ENCODE results near the gene YIPF4.
"Not testable (repeated sequence)": the region's sequence is repeated elsewhere in the genome, so short reads cannot be mapped to it uniquely, and the experiment has no call there.

The YIPF4 gene

DNA sequence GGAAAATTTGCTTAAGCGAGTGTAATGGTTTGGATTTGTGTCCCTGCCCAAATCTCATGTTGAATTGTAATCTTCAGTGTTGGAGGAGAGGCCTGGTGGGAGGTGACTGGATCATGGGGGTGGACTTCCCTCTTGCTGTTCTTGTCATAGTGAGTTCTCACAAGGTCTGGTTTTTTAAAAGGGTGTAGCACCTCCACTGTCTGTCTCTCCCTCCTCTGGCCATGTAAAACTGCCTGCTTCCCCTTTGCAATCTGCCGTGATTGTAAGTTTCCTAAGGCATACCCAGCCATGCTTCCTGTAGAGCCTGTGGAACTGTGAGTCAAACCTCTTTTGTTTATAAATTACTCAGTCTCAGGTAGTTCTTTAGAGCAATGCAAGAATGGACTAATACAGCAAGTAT is 6.6 kb downstream of the YIPF4 start:
- TF ChIP-seq, protein P1, sequence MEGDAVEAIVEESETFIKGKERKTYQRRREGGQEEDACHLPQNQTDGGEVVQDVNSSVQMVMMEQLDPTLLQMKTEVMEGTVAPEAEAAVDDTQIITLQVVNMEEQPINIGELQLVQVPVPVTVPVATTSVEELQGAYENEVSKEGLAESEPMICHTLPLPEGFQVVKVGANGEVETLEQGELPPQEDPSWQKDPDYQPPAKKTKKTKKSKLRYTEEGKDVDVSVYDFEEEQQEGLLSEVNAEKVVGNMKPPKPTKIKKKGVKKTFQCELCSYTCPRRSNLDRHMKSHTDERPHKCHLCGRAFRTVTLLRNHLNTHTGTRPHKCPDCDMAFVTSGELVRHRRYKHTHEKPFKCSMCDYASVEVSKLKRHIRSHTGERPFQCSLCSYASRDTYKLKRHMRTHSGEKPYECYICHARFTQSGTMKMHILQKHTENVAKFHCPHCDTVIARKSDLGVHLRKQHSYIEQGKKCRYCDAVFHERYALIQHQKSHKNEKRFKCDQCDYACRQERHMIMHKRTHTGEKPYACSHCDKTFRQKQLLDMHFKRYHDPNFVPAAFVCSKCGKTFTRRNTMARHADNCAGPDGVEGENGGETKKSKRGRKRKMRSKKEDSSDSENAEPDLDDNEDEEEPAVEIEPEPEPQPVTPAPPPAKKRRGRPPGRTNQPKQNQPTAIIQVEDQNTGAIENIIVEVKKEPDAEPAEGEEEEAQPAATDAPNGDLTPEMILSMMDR (IDR thresholded peaks at IDR 0.05; ENCODE audit: insufficient read depth, missing control alignments) = no peak
- FAIRE-seq = no peak
- DNase-seq (ENCODE audit: insufficient read length, low spot score) = no peak

DNA sequence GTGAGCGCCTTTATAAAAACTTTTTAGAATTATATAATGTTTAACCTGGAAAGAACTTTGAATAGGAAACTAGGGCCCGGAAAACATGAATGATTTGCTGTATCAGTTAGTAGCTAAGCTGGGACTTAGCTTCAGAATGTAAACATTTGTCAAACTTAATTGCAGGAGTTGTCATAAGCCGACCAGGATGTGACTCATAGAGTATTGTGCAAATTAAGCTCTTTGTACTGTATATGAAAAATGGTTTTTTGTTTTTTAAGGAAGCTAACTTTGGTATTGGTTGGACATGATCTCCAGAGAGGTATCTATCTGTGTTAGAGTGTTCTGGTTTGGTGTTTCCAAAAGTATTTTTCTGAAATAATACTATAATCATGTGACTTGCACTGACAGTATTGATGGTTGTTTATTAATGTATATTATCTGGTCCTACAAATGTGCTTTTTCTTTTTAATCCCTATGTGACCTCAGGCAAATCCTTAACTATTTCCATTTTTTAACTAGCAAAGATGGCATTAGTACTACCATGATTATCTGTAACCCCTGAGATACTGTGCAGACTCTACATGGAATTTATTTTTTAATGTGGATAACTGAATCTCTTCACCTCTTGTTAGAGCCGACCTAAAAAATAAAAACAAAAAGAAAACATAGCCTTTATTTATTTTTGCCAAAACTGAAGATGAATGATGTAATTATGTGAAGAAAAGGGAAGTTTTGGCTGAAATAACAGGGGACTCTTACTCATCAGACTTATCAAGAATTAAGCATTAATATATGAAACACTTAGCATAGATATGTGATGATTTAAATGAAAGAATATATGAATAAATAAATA is 11.7 kb downstream of the YIPF4 start:
- TF ChIP-seq, protein P1 (IDR thresholded peaks at IDR 0.05; ENCODE audit: insufficient read depth, missing control alignments) = no peak
- FAIRE-seq (no peak), DNase-seq (ENCODE audit: insufficient read length, low spot score) (no peak)

DNA sequence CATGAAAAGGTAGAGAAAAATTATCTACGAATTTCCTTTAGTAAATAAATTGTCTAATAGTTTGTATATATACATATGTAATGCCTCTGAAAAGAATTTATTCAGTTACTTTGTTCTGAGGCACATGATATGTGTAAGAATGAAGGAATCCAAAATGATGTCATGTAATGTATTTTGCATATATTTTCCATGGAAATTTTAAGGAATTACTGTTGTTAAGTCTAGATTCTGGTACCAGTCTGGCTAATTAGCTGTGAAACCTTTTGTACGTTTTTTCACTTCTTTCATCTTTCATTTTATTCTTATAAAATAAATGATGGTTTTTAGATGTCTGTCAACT is 12.3 kb downstream of the YIPF4 start:
- no peak for DNase-seq (ENCODE audit: insufficient read length, low spot score)
- TF ChIP-seq, protein P1 (IDR thresholded peaks at IDR 0.05; ENCODE audit: insufficient read depth, missing control alignments) = no peak
- FAIRE-seq = no peak

DNA sequence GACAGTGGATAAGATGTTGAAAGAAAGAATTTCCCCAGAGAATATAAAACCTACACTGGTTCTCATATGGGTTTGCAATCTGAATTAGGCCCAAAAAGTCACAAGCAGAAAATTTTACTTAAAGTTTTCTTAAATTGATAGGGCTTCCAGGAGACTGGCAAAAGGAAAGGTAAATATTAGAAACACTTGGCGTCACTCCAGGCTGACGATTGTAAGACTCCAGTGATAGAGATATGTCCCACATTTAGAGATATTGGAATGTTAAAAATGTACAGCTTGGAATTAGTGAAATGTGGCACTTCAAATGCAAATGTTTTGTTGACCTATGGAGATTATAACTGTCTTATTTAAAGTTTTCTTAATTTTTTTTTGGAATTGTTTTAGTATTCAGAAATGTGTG is 14.0 kb downstream of the YIPF4 start:
- FAIRE-seq = no peak
- TF ChIP-seq, protein P1 (IDR thresholded peaks at IDR 0.05; ENCODE audit: insufficient read depth, missing control alignments) = no peak
- no peak for DNase-seq (ENCODE audit: insufficient read length, low spot score)

DNA sequence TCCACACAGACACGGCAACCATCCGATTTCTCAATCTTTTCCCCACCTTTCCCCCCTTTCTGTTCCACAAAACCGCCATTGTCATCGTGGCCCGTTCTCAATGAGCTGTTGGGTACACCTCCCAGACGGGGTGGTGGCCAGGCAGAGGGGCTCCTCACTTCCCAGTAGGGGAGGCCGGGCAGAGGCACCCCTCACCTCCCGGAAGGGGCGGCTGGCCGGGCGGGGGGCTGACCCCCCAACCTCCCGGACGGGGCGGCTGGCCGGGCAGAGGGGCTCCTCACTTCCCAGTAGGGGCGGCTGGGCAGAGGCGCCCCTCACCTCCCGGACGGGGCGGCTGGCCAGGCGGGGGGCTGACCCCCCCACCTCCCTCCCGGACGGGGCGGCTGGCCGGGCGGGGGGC is 15.8 kb downstream of the YIPF4 start:
- DNase-seq (ENCODE audit: insufficient read length, low spot score); FAIRE-seq: not testable (repeated sequence)

DNA sequence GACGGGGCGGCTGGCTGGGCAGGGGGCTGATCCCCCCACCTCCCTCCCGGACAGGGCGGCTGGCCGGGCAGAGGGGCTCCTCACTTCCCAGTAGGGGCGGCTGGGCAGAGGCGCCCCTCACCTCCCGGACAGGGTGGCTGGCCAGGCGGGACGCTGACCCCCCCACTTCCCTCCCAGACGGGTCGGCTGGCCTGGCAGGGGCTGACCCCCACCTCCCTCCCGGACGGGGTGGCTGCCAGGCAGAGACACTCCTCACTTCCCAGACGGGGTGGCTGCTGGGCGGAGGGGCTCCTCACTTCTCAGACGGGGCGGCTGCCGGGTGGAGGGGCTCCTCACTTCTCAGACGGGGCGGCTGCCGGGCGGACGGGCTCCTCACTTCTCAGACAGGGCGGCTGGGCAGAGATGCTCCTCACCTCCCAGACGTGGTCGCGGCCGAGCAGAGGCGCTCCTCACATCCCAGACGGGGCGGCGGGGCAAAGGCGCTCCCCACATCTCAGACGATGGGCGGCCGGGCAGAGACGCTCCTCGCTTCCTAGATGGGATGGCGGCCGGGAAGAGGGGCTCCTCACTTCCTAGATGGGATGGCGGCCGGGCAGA is 16.4 kb downstream of the YIPF4 start:
- DNase-seq (ENCODE audit: insufficient read length, low spot score); FAIRE-seq: not testable (repeated sequence)

DNA sequence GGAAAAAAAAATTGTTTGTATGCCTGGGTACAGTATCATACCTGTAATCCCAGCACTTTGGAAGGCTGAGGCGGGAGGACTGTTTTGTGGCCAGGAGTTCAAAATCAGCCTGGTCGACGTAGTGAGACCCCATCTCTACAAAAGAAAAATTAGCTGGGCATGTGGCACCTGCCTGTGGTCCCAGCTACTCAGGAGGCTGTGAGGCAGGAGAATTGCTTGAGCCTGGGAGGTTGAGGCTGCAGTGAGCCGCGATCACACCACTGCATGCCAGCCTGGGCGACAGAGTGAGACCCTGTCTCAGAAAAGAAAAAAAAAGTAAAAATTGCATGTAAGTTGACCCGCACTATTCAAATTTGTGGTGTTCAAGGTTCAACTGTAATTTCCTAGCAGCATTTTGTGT is 32.9 kb downstream of the YIPF4 start:
- no peak for DNase-seq (ENCODE audit: insufficient read length, low spot score)
- no peak for FAIRE-seq
- TF ChIP-seq, protein P1 (IDR thresholded peaks at IDR 0.05; ENCODE audit: insufficient read depth, missing control alignments) = no peak

DNA sequence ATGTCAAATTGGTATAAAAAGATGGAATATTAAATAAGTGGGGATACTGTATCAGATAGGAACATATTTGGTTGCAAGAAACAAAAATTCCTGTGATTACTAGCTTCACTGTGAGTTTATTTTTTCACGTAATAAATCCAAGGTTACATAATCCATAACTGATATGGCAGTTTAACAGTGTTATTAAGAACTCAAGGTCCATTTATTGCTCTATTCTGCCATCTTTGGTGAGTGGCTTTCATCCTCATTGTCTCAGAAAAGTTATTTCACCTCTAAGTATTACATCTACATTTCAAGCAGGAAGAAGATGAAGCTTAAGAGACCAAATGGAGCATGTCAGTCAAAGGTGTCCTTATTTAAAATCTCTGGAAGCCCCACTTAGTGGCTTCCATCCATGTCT is 37.2 kb downstream of the YIPF4 start:
- TF ChIP-seq, protein P1 (IDR thresholded peaks at IDR 0.05; ENCODE audit: insufficient read depth, missing control alignments) = no peak
- DNase-seq (ENCODE audit: insufficient read length, low spot score) (no peak), FAIRE-seq (no peak)

DNA sequence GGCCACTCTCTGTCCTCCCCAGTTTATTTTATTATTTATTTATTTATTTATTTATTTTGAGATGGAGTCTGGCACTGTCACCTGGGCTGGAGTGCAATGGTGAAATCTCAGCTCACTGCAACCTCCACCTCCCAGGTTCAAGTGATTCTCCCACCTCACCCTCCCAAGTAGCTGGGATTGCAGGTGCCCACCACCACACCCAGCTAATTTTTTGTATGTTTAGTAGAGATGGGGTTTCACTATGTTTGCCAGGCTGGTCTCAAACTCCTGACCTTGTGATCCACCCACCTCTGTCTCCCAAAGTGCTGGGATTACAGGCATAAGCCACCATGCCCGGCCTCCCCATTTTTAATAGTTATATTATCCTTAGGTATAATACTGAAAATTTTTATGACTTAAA is 51.0 kb downstream of the YIPF4 start:
- FAIRE-seq; DNase-seq (ENCODE audit: insufficient read length, low spot score): not testable (repeated sequence)

DNA sequence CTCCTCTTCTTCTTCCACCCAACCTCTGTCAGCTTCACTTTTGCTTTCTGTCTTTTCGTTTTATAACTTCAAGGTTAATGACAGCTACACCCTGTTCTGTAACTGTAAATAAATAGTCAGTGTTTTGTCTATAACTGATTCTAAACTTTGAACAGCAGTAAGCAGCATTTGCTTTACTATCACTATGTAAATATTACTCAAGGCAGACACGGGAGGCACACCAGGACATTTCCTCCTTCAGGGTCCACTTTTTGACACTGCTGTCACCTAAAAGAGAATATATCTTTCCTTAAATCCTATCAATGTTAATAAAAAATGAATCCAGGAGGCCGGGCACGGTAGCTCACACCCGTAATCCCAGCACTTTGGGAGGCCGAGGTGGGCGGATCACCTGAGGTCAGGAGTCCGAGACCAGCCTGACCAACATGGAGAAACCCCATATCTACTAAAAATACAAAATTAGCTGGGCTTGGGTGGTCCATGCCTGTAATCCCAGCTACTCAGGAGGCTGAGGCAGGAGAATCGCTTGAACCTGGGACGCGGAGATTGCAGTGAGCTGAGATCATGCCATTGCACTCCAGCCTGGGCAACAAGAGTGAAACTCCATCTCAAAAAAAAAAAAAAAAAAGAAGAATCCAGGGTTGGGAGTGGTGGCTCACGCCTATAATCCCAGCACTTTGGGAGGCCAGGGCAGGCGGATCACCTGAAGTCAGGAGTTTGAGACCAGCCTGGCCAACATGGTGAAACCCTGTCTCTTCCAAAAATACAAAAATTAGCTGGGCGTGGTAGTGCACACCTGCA is 51.7 kb downstream of the YIPF4 start:
- not testable (repeated sequence) for FAIRE-seq; DNase-seq (ENCODE audit: insufficient read length, low spot score)
